Calu3 (cell line): ENCODE measurements around the gene TGFBR2. TPM values are rescaled to one million over a fixed set of nuclear protein-coding genes. Genes with fewer than 3 reads are reported as not detected.

Experiments
- BruUV-seq: library from RNA; stranded (reverse); fragments of 400-500 nt; replicated peaks from 2 replicates; lab custom pipeline; 2021; lab: Mats Ljungman, UMichigan
- CTCF ChIA-PET: fragments of 300-600 bp; sonication (Branson Sonifier 250); formaldehyde crosslinking; loops from one replicate; lab custom pipeline; 2022; ENCODE audit warnings: antibody characterized with exemption; lab: Charles Lee
- DNase-seq: peaks from one replicate; pipeline ENCODE4 v3.0.0; 2022
- H3K27ac Mint-ChIP-seq: one replicate; pipeline ENCODE4 v1.8.0; 2022; ENCODE audit warnings: mixed read lengths; ENCODE audit not compliant: unreplicated experiment
- H3K27me3 Mint-ChIP-seq: one replicate; pipeline ENCODE4 v1.8.0; 2022; ENCODE audit warnings: mixed read lengths; ENCODE audit not compliant: unreplicated experiment
- H3K36me3 Mint-ChIP-seq: one replicate; pipeline ENCODE4 v1.8.0; 2022; ENCODE audit warnings: mild to moderate bottlenecking, moderate library complexity, mixed read lengths; ENCODE audit not compliant: insufficient read depth, unreplicated experiment
- H3K4me1 Mint-ChIP-seq: one replicate; pipeline ENCODE4 v1.8.0; 2022; ENCODE audit warnings: mild to moderate bottlenecking, low read depth, mixed read lengths; ENCODE audit not compliant: unreplicated experiment
- H3K4me3 Mint-ChIP-seq: one replicate; pipeline ENCODE4 v1.8.0; 2022; ENCODE audit warnings: mild to moderate bottlenecking, low read depth, moderate library complexity, mixed read lengths; ENCODE audit not compliant: unreplicated experiment
- H3K9me3 Mint-ChIP-seq: one replicate; pipeline ENCODE4 v1.8.0; 2022; ENCODE audit warnings: low read depth, mixed read lengths; ENCODE audit not compliant: unreplicated experiment
- intact Hi-C: fragments of 100-400 bp; cut with micrococcal nuclease; formaldehyde crosslinking; loops from one replicate; pipeline ENCODE4 v1.10.0; 2022; ENCODE audit not compliant: unreplicated experiment
- total RNA-seq: library from RNA; stranded (reverse); gene quantifications from 2 replicates; pipeline ENCODE4 v1.2.3, GENCODE V29; 2022
- TF ChIP-seq, protein P1 (sequence below): fragments of 200-600 bp; IDR thresholded peaks from one replicate; pipeline ENCODE4 v1.8.0; 2022; ENCODE audit warnings: antibody characterized with exemption; ENCODE audit not compliant: unreplicated experiment

The TGFBR2 gene
- total RNA-seq, 1 experiment from 2014 or later, result 105 TPM

DNA sequence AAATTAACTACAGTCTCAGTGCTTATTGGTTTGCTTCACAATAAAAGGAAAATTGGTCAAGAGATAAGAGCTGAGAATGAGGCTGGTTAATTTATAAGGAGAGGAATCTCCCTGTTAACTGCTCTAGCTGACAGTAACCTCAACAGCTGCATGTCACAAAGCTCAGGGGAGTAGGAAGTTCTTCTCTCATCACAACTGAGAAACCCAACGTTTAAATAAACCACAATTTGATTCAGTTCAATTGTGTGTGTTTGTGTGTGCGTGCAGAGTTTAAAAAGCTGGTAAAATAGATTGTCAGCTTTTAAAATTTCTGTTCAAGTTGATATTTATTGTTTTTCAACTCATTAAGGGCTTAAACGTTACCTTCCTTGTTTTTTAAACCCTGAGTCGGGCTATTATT is 3.5 kb upstream of the TGFBR2 start:
- Mint-ChIP-seq H3K9me3 (no peaks in the 10 kb centered on the region), H3K27me3 (no peaks in the 10 kb centered on the region), H3K4me3 (no peak overlapping the region), H3K4me1 (peaks cover 52% of the 10 kb centered on the region), H3K36me3 (peaks cover 31% of the 10 kb centered on the region), H3K27ac (no peak overlapping the region)
- intact Hi-C loops, result no loop called here
- DNase-seq, result no peak
- CTCF ChIA-PET, result no interaction called here
- no TSS peak for BruUV-seq
- TF ChIP-seq, protein P1, sequence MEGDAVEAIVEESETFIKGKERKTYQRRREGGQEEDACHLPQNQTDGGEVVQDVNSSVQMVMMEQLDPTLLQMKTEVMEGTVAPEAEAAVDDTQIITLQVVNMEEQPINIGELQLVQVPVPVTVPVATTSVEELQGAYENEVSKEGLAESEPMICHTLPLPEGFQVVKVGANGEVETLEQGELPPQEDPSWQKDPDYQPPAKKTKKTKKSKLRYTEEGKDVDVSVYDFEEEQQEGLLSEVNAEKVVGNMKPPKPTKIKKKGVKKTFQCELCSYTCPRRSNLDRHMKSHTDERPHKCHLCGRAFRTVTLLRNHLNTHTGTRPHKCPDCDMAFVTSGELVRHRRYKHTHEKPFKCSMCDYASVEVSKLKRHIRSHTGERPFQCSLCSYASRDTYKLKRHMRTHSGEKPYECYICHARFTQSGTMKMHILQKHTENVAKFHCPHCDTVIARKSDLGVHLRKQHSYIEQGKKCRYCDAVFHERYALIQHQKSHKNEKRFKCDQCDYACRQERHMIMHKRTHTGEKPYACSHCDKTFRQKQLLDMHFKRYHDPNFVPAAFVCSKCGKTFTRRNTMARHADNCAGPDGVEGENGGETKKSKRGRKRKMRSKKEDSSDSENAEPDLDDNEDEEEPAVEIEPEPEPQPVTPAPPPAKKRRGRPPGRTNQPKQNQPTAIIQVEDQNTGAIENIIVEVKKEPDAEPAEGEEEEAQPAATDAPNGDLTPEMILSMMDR, result no peak

DNA sequence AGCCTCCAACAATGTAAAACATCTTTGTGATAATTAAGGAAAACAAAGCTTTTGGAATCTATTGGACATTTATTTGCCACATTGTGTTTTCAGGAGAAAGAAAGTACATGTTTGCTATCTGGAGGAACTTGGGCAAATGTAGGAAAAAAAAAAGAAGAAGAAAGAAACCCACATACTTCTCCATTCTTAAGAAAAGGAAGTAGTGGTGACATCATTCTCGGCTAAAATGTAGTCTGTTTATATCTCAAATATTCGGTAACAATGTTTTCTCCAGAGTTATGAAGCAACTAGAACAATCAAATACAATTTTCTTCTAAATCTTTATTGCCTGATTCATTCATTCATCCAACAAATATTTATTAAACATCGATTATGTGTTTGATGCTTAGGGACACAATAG is 2.3 kb upstream of the TGFBR2 start:
- peak overlapping the region; percentile 82 for H3K27ac Mint-ChIP-seq

DNA sequence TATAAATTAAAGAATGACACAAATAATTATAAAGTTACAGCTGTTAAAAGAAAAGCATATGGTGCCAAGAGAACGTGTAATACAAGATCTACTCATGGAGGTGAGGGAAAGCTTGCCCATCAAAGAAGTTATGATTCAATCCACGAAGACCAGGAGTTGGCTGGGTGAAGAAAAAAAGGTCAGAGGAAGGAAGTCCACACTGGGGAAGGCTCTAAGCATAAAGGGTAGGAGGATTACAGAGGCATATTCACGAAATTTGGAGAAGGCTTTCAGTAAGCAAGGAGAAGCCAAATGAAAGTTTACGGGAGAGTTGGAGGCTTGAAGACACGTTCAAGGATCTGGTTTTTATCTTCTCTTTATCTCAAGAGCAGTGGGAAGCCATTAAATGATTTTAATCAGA is 1.8 kb upstream of the TGFBR2 start:
- Mint-ChIP-seq H3K4me1 (peaks cover 46% of the 10 kb centered on the region), H3K27me3 (no peaks in the 10 kb centered on the region), H3K9me3 (no peaks in the 10 kb centered on the region), H3K27ac (peak overlapping the region; percentile 82), H3K36me3 (peaks cover 45% of the 10 kb centered on the region), H3K4me3 (peak overlapping the region; percentile 66)
- TF ChIP-seq, protein P1, result no peak
- intact Hi-C loops, result loop anchor here (2.0 kb wide), 1 partner anchor 66 kb away; no protein-coding TSS in a partner anchor
- BruUV-seq, result no TSS peak
- no peak for DNase-seq
- CTCF ChIA-PET, result no interaction called here

More for the DNA sequence above, 2.3 kb upstream of the TGFBR2 start:
- peak overlapping the region; percentile 66 for H3K4me3 Mint-ChIP-seq
- CTCF ChIA-PET, result no interaction called here
- H3K36me3 Mint-ChIP-seq, result peaks cover 42% of the 10 kb centered on the region
- no peak for DNase-seq
- BruUV-seq, result no TSS peak
- TF ChIP-seq, protein P1, result no peak
- H3K9me3 Mint-ChIP-seq, result no peaks in the 10 kb centered on the region
- H3K4me1 Mint-ChIP-seq, result peaks cover 49% of the 10 kb centered on the region
- intact Hi-C loops, result loop anchor here (2.0 kb wide), 1 partner anchor 65 kb away; no protein-coding TSS in a partner anchor
- H3K27me3 Mint-ChIP-seq, result no peaks in the 10 kb centered on the region

DNA sequence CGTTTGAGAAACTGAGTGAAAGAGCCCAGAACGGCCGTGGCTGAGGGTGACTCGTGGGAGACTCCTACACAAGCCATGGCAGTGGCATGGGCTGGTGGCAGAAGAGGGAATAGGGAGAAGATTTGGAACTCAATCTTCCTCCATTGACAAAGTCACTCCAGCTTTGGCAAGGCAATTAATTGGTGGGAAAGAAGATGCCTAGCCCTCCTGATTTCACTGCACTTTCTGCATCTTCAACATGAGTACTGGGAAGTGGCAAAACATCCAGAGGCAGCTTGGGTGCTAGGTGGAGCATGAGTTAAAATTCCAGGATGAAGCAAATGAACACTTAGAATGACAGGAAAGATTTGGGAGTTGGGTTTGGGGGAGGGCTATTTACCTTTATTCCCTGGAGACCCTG is 1.4 kb upstream of the TGFBR2 start:
- no peaks in the 10 kb centered on the region for H3K27me3 Mint-ChIP-seq
- H3K9me3 Mint-ChIP-seq, result no peaks in the 10 kb centered on the region
- TF ChIP-seq, protein P1, result no peak
- H3K27ac Mint-ChIP-seq, result peak overlapping the region; percentile 82
- no TSS peak for BruUV-seq
- no peak for DNase-seq
- CTCF ChIA-PET, result no interaction called here
- peaks cover 47% of the 10 kb centered on the region for H3K4me1 Mint-ChIP-seq
- peak overlapping the region; percentile 66 for H3K4me3 Mint-ChIP-seq
- intact Hi-C loops, result loop anchor here (2.0 to 5.0 kb wide), 4 partner anchors 66 to 263 kb away; no protein-coding TSS in a partner anchor
- peaks cover 50% of the 10 kb centered on the region for H3K36me3 Mint-ChIP-seq
